Occipital lobe (tissue), 2 donors: ENCODE results near the gene EPDR1. TPM values are rescaled to one million over a fixed set of nuclear protein-coding genes. Genes with fewer than 3 reads are reported as not detected.

Experiments
- DNase-seq: peaks from one replicate; lab custom pipeline; 2025; lab: John Stamatoyannopoulos, UW
- total RNA-seq: library from RNA; depleted of rRNA; stranded (reverse); fragments of >200 nt; gene quantifications from one replicate; pipeline ENCODE4 v1.2.3, GENCODE V29; 2014

The EPDR1 gene
- total RNA-seq, 1 donor from 2014 or later: 16.4 TPM

GRCh38 chr7:37977243-37977642 is 56.8 kb downstream of the EPDR1 start:
- DNase-seq: no peak

GRCh38 chr7:37981664-37982063 is 61.2 kb downstream of the EPDR1 start:
- no peak for DNase-seq

- DNase-seq: no peak
Measured at GRCh38 chr7:37982423-37982822, 62.0 kb downstream of the EPDR1 start.

- no peak for DNase-seq
Measured at GRCh38 chr7:37984750-37985390, 64.4 kb downstream of the EPDR1 start.

GRCh38 chr7:37986908-37987330 is 66.5 kb downstream of the EPDR1 start:
- no peak for DNase-seq

GRCh38 chr7:37987732-37988131 is 67.3 kb downstream of the EPDR1 start:
- DNase-seq: no peak

GRCh38 chr7:37988721-37989650 is 68.5 kb downstream of the EPDR1 start:
- DNase-seq: no peak

- DNase-seq: no peak
Measured at GRCh38 chr7:37990337-37990736, 69.9 kb downstream of the EPDR1 start.

- DNase-seq: no peak
Measured at GRCh38 chr7:37993060-37993501, 72.6 kb downstream of the EPDR1 start.

- DNase-seq: no peak
Measured at GRCh38 chr7:37999673-38000072, 79.2 kb downstream of the EPDR1 start.

- no peak for DNase-seq
Measured at GRCh38 chr7:38000272-38000671, 79.8 kb downstream of the EPDR1 start.

Other genes with a start within 250 kb of the EPDR1 start
- gene GPR141, start 236.9 kb upstream of the EPDR1 start, total RNA-seq: not detected
- gene NME8, start 72.0 kb upstream of the EPDR1 start, total RNA-seq: not detected
- gene SFRP4, start 3.8 kb upstream of the EPDR1 start, total RNA-seq: 1.1 TPM